Activated naive CD8-positive, alpha-beta T cell treated with anti-CD3 and anti-CD28 coated beads, Interleukin-2, amount 50 U/mL, for 16 hours (primary cell): Measurements from ENCODE around the gene PELI1.

Source experiments
- DNase-seq: peaks from one replicate; pipeline ENCODE4 v3.0.0-alpha.2; 2020; ENCODE audit warnings: low read depth, low spot score

PELI1 gene

GRCh38 chr2:64153811-64154210 is 9.6 kb upstream of the PELI1 start:
- DNase-seq = no peak

- no peak for DNase-seq
These were observed 7.3 kb upstream of the PELI1 start for GRCh38 chr2:64151476-64151875.

DNA sequence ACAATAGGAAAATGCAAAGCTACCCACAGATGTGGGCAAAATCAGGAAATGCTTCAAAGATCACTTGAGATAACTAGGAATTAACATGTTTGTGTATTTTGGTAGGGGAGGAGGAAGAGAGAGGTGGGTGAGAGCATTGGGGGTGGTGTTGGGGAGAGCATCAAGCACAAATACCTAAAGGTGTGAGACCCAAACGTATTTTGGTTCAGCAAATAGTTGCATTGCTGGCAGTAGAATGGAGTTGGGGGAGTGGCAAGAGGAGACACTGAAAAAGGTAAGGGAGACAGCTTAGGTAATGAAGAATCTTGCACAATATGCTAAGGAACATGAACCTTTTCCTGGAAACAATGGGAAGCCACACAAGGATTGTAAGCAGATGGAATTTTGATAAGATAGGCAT is 1.5 kb upstream of the PELI1 start:
- no peak for DNase-seq

DNA sequence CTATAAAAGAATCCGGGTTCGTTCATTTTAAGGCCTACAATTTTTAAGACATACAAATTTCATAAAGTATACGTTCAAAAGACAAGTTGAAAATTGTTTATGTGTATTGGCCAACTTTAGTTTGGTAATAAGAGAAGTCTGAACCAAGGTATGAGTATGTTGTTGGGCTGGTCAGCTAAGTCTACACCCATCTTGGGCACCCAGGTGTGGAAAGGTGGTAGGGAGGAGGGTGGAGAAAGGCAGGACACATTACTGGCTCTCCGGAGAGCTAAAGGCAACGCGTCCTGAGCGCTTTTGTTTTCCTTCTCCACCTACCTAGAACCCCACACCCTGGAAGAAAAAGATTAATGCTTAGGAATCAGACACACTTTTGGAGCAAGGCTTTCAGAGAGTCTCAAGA is 899 bp upstream of the PELI1 start:
- no peak for DNase-seq

GRCh38 chr2:64143169-64144056 is 807 bp downstream of the PELI1 start:
- DNase-seq = no peak

GRCh38 chr2:64142741-64143168 is 1.5 kb downstream of the PELI1 start:
- no peak for DNase-seq

DNA sequence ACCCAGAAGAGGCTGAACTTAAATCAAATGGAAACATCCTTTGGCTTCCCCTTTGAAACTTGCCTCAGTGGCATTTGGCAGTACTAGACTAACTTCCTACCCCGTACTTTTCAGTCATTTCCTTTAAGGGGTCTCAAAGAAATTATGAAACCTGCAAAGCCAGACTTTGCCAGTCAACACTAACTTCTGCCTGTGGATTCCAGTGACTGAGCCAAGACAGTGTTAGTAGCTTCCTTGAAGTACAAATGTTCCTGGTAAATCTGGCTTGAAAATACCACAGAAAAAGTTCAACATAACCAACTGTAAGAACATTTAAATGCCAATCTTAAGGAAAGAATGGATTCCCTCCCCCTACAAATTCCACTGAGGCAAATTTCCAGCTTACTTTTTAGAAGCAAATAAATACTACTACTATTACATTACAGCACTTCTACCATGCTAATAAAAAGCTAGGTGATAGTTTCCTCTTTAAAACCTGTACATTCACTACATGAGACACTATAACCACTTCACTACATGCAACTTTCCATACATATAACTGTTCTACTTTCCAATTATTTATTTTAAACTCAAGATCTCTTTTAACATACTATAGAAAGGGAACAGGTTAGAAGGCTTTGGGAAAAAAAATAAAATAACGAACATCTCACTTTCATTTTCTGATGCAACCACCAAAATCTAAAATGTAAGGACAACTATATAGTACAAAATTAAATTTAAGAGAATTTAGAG is 2.4 kb downstream of the PELI1 start:
- no peak for DNase-seq

DNA sequence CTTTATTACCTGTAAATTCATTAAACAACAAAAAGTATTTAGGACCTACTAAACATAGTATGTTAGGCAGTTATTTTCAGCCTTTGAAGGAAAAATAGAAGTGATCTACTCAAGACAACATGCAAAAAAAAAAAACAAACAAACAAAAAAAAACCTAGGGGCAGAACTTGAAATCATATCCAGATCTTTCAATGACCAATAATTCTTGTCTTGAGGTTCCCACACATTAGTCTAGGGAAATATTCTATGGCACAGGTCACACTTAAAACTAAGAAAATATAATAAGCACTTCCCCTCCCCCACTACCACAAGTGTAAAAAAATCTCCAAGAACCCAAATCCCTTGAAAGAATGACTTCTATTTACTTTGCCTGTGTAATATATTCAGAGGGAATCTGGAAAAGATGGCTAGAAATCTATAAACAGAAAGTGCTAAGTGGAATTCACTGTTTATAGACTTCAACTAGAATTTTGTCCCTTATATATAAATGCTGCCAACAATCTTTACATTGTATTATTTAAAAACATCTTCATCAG is 3.5 kb downstream of the PELI1 start:
- no peak for DNase-seq

GRCh38 chr2:64139956-64140355 is 4.3 kb downstream of the PELI1 start:
- no peak for DNase-seq

- DNase-seq = no peak
These were observed 6.2 kb downstream of the PELI1 start for GRCh38 chr2:64137996-64138395.

DNA sequence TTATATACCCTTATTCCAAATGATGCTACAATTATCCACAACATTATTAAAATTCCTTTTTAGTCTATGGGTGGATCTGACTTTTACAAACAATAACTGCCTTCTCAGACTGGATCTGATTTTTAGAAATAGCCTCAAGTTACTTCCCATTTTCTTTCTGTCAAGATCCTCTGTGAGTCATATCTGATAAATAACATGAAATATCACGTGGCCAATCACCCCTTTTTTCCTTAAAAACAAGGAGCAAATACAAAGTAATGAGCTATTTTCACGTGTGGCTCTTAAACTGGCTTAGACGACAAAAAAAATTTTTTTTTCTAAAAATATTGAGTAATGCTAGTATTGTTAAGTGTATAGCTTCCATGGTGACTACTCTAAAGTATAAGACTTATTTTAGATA is 6.7 kb downstream of the PELI1 start:
- DNase-seq = no peak

GRCh38 chr2:64135421-64135820 is 8.8 kb downstream of the PELI1 start:
- DNase-seq = no peak

DNA sequence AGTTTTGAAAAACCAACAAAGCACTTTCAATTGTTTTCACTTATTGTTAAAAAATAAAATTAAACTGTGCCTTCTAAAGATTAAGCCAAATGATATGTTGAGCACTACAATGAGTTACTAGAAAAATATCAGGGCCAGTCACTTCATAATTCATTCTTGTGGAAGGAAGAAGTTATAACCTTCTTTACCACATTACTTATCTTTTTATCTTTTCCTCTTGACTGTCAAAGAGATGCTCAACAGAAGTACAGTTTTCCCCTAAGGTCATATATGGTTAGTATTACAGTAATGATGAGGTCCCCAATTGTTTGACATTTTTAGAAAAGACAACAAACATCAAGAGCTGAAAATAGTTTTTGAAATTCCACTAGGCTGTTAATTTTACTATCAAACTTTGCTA is 9.4 kb downstream of the PELI1 start:
- DNase-seq = no peak

DNA sequence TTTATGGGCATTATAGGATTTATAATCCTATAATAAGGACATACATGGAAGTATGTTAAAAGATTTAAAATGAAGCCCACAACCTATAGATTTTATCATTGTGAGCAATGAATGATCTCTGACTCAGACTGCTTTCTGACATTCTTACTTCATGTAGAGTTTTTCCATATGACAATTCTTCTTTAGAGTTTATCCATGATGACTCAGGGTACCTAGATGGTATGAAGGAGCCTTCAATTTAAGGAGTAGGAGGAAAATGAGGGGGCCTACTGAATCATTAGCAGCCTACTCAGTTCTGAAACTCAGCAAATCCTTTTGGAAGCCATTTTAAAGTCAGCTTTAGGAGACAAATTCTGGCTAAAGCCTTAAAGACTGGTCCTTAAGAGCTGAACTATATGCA is 10.4 kb downstream of the PELI1 start:
- no peak for DNase-seq

GRCh38 chr2:64133354-64133753 is 10.9 kb downstream of the PELI1 start:
- DNase-seq = no peak

DNA sequence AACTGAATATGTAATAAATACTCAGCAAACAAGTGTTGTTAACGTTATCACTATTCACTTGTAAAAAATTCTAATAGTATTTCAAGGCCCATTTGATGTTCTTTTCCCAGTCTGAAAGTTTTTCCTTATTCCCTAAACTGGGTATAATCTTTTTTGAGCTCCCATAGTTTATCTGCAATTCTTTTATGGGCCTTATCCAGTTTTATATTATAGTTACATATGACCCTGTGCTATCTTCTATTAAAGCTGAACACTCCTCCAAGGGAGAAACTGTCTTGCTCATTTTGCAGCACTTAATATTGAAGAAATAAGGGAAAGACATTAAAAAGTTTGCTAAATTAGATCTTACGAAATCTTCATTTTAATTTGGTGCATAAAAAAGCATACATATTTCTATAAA is 13.9 kb downstream of the PELI1 start:
- no peak for DNase-seq

GRCh38 chr2:64128943-64129391 is 15.3 kb downstream of the PELI1 start:
- DNase-seq = no peak

GRCh38 chr2:64128406-64128805 is 15.8 kb downstream of the PELI1 start:
- DNase-seq = no peak

DNA sequence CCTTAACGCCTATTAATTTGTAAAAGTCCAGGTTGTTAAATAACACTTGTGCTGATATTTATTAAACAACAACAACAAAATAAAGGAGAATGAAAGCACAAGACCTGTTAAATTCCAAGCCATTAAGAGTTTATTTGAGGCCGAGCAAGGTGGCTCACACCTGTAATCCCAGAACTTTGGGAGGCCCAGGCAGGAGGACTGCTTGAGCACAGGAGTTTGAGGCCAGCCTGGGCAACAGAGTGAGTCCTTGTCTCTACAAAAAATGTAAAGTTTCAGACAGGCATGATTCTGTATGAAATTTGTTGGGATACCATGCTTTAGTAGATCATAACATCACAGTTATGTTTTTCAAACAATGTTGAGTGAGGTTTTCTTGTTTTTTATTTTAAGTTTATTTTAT is 17.1 kb downstream of the PELI1 start:
- DNase-seq = no peak

DNA sequence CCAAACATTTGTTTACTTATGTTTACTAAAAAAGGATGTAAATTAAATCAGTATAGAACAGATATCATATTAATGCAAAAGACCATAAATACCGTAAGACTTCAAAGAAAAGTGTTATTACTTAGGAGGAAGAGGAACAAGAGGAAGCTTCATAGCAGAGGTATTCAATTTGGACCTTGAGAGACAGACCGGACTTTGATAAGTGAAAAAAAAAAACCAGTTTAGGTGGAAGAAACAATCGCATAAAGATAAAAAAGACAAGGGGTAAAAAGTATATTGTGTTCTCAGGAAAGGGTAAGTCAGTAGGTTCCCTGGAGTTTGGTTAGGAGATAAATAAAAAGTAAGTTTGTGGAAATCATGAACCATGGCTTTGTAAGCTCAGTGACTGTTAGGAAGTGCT is 17.6 kb downstream of the PELI1 start:
- no peak for DNase-seq

- DNase-seq = no peak
These were observed 19.6 kb downstream of the PELI1 start for GRCh38 chr2:64124571-64124970.

DNA sequence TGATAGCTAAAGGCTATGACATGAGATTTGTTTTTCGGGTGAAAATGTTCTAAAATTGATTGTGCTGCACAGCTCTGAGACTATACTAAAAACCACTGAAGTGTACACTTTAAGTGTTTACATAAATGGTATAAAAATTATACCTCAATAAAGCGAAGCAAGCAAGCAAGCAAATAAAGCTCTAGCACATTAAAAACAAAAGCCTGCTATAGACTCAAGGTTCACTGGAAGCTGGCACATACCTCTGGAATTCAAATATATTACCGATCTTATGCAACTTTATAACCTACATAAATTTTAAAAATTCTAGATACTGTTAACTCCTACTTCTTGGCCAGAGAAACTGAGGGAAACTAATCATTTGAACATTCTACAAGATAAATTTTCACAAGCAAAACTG is 20.1 kb downstream of the PELI1 start:
- no peak for DNase-seq

DNA sequence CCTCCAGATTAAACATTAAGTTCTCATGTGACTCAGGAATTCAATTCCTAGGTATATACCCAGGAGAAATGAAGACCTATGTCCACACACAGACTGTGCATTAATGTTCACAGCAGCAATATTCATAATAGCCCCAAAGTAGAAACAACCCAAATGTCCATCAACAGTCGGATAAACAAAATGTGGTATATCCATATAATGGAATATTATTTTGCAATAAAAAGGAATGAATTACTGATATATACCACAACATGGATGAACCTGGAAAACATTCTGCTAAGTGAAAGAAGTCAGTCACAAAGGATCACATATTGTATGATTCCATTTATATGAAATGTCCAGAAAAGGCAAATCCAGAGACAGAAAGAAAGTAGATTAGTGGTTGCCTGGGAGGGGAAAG is 20.5 kb downstream of the PELI1 start:
- no peak for DNase-seq
